CD4-positive, alpha-beta T cell (primary cell): ENCODE data around the gene PCDH9. TPM values are rescaled to one million over a fixed set of nuclear protein-coding genes. Genes with fewer than 3 reads are reported as not detected.

Source experiments
- ATAC-seq: fragments of 200-7000 bp; cut with Tn5 transposase; one replicate; pipeline ENCODE4 v1.10.0; 2022; ENCODE audit warnings: mild to moderate bottlenecking; ENCODE audit not compliant: poor library complexity
- CTCF ChIA-PET: fragments of 350-600 bp; sonication (Branson Sonifier 250); formaldehyde crosslinking; loops from one replicate; lab custom pipeline; 2021; ENCODE audit warnings: antibody characterized with exemption, inconsistent platforms; lab: Charles Lee
- POLR2A ChIA-PET: fragments of 350-600 bp; sonication (Branson Sonifier 250); formaldehyde crosslinking; loops from one replicate; lab custom pipeline; 2021; ENCODE audit warnings: antibody characterized with exemption, inconsistent platforms; lab: Charles Lee
- DNase-seq, 14 experiments: peaks; one replicate each; pipeline ENCODE4 v3.0.0-alpha.2; 2013 to 2020; ENCODE audit warnings: mixed read lengths in 2 of 14
- H3K27ac ChIP-seq, 2 donors: one replicate each; pipeline versions ENCODE4 v1.5.1 to v1.7.0; 2013; ENCODE audit warnings: low read length in 2 of 2, low read depth in 1 of 2, mild to moderate bottlenecking in 1 of 2
- H3K27me3 ChIP-seq, 2 experiments: 1 replicate in 1 of 2; 2 replicates in 1 of 2; pipeline versions ENCODE4 v1.6.1 to v1.7.0; 2013; ENCODE audit warnings: low read length in 2 of 2, control low read depth in 1 of 2, mild to moderate bottlenecking in 1 of 2, moderate library complexity in 1 of 2; ENCODE audit not compliant: insufficient read depth in 2 of 2, control insufficient read depth in 1 of 2
- H3K36me3 ChIP-seq: one replicate; pipeline ENCODE4 v1.6.1; 2013; ENCODE audit warnings: low read length, control low read depth; ENCODE audit not compliant: insufficient read depth
- H3K4me1 ChIP-seq: one replicate; pipeline ENCODE4 v1.6.1; 2013; ENCODE audit warnings: low read length, control low read depth; ENCODE audit not compliant: insufficient read depth
- H3K4me3 ChIP-seq: one replicate; pipeline ENCODE4 v1.5.1; 2013; ENCODE audit warnings: mild to moderate bottlenecking, low read length, moderate library complexity
- H3K9me3 ChIP-seq, 2 experiments: 1 replicate in 1 of 2; 2 replicates in 1 of 2; pipeline versions ENCODE4 v1.6.1 to v1.7.0; 2013; ENCODE audit warnings: low read length in 2 of 2, mild to moderate bottlenecking in 2 of 2, control low read depth in 1 of 2, moderate library complexity in 1 of 2; ENCODE audit not compliant: control insufficient read depth in 1 of 2, insufficient read depth in 1 of 2
- H3K27ac Mint-ChIP-seq: one replicate; pipeline ENCODE4 v1.8.0; 2020; ENCODE audit warnings: mixed read lengths
- H3K27me3 Mint-ChIP-seq: one replicate; pipeline ENCODE4 v1.8.0; 2021; ENCODE audit warnings: mixed read lengths
- H3K36me3 Mint-ChIP-seq: one replicate; pipeline ENCODE4 v1.8.0; 2021; ENCODE audit warnings: low read depth, mixed read lengths
- H3K4me1 Mint-ChIP-seq: one replicate; pipeline ENCODE4 v1.8.0; 2021; ENCODE audit warnings: low read depth, mixed read lengths
- H3K4me3 Mint-ChIP-seq: one replicate; pipeline ENCODE4 v1.8.0; 2020; ENCODE audit warnings: mild to moderate bottlenecking, mixed read lengths
- H3K9me3 Mint-ChIP-seq: one replicate; pipeline ENCODE4 v1.8.0; 2020; ENCODE audit warnings: mixed read lengths
- intact Hi-C, 2 experiments: fragments of 100-400 bp; cut with DNase I in 1 of 2; cut with micrococcal nuclease in 1 of 2; formaldehyde crosslinking; loops; one replicate each; pipeline versions ENCODE4 v1.15.1 to v1.9.0; 2023 to 2025; cut with DNase I, micrococcal nuclease
- total RNA-seq, 174 experiments: library from RNA in 2 of 174; stranded (reverse) in 2 of 174; gene quantifications; one replicate each; pipeline ENCODE4 v1.2.3 and lab custom pipeline; 2021 to 2026
- TF ChIP-seq, protein P1 (sequence below): fragments of 200-600 bp; IDR thresholded peaks from one replicate; pipeline ENCODE4 v1.8.0; 2022; ENCODE audit warnings: antibody characterized with exemption, mild to moderate bottlenecking

Gene PCDH9
- total RNA-seq, 2 experiments from 2014 or later, result 0.08 to 0.19 TPM

DNA sequence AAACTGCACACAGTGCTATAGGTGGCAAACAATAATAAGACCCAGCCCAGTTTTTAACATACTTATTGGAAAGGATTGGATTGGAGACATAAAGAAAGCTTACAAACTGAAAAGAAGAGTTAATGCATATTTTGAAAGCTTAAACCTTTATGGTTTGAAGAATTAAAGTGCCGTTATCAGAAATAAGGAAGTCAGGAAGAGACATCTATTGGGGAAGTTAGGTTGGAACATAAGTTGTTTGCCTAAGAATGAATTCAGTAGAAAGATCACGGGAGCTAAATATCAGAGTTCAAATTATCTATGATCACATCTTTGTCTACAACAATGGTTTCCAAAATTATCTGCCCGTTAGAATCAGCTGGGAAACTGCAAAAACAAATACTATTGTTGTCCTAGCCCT, 767.9 kb downstream of the PCDH9 start:
- Mint-ChIP-seq H3K9me3 (peaks cover 2% of the 10 kb centered on the region), H3K27ac (no peak overlapping the region), H3K27me3 (no peaks in the 10 kb centered on the region), H3K4me3 (no peak overlapping the region), H3K4me1 (no peaks in the 10 kb centered on the region), H3K36me3 (no peaks in the 10 kb centered on the region)
- ChIA-PET POLR2A (no interaction called here), CTCF (interaction anchor here (0.8 to 1.1 kb wide), 2 partner anchors 9 to 12 kb away, joined by 3 to 4 read pairs; no protein-coding TSS in a partner anchor)
- intact Hi-C loops, result no loop called here
- DNase-seq, result no peak
- Histone ChIP-seq H3K27me3 (no peaks in the 10 kb centered on the region), H3K4me3 (no peak overlapping the region), H3K36me3 (no peaks in the 10 kb centered on the region), H3K27ac (no peak overlapping the region), H3K4me1 (no peaks in the 10 kb centered on the region), H3K9me3 (no peaks in the 10 kb centered on the region)
- no peak for ATAC-seq
- TF ChIP-seq, protein P1, sequence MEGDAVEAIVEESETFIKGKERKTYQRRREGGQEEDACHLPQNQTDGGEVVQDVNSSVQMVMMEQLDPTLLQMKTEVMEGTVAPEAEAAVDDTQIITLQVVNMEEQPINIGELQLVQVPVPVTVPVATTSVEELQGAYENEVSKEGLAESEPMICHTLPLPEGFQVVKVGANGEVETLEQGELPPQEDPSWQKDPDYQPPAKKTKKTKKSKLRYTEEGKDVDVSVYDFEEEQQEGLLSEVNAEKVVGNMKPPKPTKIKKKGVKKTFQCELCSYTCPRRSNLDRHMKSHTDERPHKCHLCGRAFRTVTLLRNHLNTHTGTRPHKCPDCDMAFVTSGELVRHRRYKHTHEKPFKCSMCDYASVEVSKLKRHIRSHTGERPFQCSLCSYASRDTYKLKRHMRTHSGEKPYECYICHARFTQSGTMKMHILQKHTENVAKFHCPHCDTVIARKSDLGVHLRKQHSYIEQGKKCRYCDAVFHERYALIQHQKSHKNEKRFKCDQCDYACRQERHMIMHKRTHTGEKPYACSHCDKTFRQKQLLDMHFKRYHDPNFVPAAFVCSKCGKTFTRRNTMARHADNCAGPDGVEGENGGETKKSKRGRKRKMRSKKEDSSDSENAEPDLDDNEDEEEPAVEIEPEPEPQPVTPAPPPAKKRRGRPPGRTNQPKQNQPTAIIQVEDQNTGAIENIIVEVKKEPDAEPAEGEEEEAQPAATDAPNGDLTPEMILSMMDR, result no peak

DNA sequence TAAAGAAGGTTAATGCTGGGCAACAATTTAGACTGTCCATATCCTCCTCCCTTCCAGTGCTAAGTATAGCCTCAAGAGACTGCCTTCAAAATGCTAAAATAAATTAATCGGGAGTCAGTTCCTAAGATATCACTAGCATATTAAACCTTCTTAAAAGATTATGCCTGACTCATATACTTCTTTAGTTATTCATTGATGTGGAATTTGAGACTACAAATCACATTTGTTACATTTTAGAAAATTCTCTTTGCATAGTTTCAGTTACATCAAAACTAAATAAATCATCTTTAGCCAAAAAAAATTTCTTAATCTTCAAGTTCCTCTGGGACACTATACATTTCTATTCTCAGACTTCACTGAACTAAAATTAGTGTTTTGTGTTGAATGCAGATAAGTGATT, 769.1 kb downstream of the PCDH9 start:
- ATAC-seq (no peak), DNase-seq (no peak)
- H3K27me3 Mint-ChIP-seq, result no peaks in the 10 kb centered on the region
- Histone ChIP-seq H3K27me3 (no peaks in the 10 kb centered on the region), H3K4me3 (no peak overlapping the region), H3K27ac (no peak overlapping the region), H3K9me3 (no peaks in the 10 kb centered on the region), H3K36me3 (no peaks in the 10 kb centered on the region), H3K4me1 (no peaks in the 10 kb centered on the region)
- no peak overlapping the region for H3K4me3 Mint-ChIP-seq
- H3K27ac Mint-ChIP-seq, result no peak overlapping the region
- H3K36me3 Mint-ChIP-seq, result no peaks in the 10 kb centered on the region
- ChIA-PET CTCF (no interaction called here), POLR2A (interaction anchor here (0.6 kb wide), 1 partner anchor 17 kb away, joined by 3 read pairs; no protein-coding TSS in a partner anchor)
- H3K4me1 Mint-ChIP-seq, result no peaks in the 10 kb centered on the region
- TF ChIP-seq, protein P1, result no peak
- H3K9me3 Mint-ChIP-seq, result peaks cover 4% of the 10 kb centered on the region
- intact Hi-C loops, result no loop called here

DNA sequence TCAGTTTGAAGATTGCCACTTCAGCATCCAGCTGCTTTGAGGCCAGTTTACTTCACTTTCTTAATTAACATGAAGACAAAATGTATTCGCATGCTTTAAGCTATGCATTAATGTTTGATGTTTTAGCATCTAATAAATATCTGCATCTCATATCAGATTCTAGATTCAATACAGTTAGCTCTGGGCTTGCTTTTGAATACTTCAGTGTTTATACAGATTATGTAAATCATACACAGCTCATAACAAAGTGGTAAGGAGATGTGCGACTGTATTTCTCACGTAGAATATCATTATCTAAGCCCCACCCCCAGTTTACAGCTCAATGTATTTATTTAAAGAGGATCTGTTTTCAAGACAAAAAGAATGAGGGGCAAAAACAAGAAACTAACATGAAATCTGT, 770.5 kb downstream of the PCDH9 start:
- no peak for ATAC-seq
- CTCF ChIA-PET, result no interaction called here

More for the DNA sequence above, 770.5 kb downstream of the PCDH9 start:
- Histone ChIP-seq H3K27me3 (no peaks in the 10 kb centered on the region), H3K27ac (no peak overlapping the region), H3K4me3 (no peak overlapping the region), H3K36me3 (no peaks in the 10 kb centered on the region), H3K9me3 (no peaks in the 10 kb centered on the region), H3K4me1 (no peaks in the 10 kb centered on the region)
- intact Hi-C loops, result no loop called here
- no peaks in the 10 kb centered on the region for H3K4me1 Mint-ChIP-seq
- no peak overlapping the region for H3K4me3 Mint-ChIP-seq
- no peak overlapping the region for H3K27ac Mint-ChIP-seq
- peaks cover 4% of the 10 kb centered on the region for H3K9me3 Mint-ChIP-seq
- TF ChIP-seq, protein P1, result no peak
- DNase-seq, result no peak
- POLR2A ChIA-PET, result no interaction called here
- H3K36me3 Mint-ChIP-seq, result no peaks in the 10 kb centered on the region
- H3K27me3 Mint-ChIP-seq, result no peaks in the 10 kb centered on the region
